Stimulated activated CD4-positive, alpha-beta T cell treated with anti-CD3 and anti-CD28 coated beads, Interleukin-1b, Interleukin-23, amount 100 ng/mL, for 24 hours (primary cell): Measurements from ENCODE around the gene PRMT5.

Experiments
- DNase-seq, 4 experiments: peaks; one replicate each; pipeline ENCODE4 v3.0.0-alpha.2; 2020; ENCODE audit warnings: low read depth in 4 of 4, low spot score in 1 of 4

PRMT5 gene

GRCh38 chr14:22898302-22899090 is 30.7 kb downstream of the PRMT5 start:
- DNase-seq, result no peak

DNA sequence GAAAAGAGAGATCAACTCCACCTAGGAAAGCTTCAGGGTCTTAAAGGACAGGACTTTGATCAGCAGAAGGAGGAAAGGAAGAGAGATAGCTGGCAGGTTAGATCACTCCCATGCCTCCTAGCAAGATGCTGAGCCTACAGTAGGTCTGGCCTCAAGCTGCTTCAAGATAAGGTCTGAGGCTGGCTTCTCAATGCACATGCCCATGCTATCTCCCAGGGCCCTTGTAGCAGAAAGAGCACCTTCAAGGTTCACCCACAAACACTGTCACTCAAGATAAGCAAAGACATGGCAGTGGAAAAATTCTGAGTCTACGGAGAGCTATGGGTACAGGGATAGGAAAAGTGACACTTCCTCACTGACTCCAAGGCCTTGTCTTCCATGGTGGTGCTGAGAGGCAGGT is 31.8 kb downstream of the PRMT5 start:
- no peak for DNase-seq

GRCh38 chr14:22896760-22897159 is 32.4 kb downstream of the PRMT5 start:
- no peak for DNase-seq

- DNase-seq, result no peak
Measured at GRCh38 chr14:22896356-22896755, 32.8 kb downstream of the PRMT5 start.

- DNase-seq, result no peak
Measured at GRCh38 chr14:22895402-22895801, 33.8 kb downstream of the PRMT5 start.

DNA sequence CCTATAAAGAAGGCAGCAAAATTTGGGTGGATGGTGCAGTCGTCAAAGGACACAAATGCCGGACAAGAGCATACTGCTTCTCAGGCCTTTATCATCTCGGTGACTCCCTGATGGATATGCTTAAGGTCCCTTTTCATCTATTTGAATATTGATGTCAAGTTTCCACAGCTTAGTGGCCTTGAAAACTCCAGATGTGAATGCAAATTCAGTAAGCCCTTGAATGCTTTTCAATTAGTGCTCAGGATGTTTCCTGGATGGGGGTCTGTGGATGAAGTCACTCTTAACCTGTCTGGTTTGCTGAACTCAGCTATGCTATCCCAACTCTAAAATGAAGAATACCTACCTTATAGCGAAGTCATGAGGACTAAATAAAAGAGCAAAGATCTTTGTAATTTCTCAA is 35.5 kb downstream of the PRMT5 start:
- no peak for DNase-seq

DNA sequence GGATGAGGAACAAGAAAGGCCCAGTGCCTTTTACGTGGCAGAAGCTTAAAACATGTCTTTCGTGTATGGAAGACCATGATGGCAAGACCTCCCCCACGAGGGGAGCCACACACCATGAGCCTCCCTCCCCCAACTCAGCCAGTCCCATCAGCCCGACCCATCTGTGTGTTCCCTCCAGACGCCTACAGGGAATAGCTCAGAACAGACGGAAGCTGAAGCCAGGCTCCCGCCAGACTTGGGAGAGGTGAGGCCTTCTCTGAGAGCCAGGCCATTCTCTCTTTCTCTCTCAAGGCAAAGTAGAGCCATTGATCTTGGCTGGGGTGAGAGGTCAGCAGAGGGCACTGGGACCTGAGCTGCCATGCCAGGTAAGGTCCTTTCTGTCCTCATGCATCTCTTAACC is 36.7 kb downstream of the PRMT5 start:
- DNase-seq, result no peak

DNA sequence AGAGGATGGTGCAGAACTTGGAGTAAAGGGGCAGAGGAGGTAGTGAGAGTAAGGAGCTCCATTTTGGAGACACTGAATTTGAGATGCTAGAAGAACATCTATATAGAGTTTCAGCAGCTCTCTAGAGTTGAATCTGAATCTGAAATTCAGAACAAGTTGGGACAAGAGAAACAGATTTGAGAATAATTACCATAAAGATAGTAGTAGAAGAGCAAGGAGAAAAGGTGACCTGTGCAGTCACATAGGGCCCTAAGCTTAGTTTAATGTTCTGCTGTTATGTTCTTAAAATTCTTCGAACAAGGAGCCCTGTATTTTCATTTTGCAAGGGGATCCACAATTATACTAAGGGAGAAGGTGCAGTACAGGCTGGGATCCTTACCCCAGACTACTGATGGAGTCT is 38.8 kb downstream of the PRMT5 start:
- DNase-seq, result no peak

GRCh38 chr14:22888662-22889061 is 40.5 kb downstream of the PRMT5 start:
- DNase-seq, result no peak

DNA sequence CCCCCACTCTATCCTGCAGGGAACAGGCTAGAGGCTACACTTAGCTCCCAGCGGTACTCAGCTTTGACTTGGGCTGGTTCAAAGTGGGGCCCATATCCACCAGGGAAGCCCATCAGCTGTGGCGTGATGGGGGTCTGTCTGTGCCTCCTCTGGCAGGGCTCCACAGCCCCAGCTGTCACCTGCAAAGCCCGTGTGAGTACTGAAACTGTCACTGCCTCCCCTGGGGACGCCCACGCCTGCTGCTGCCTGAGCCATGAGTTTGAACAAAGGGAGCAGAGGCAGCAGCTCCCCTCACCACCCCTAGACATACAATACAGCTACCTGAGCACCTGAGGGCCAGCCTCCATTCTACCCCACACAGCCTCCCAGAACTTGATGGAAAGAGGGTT is 41.2 kb downstream of the PRMT5 start:
- DNase-seq, result peak in 2 of 4 experiments; percentile 24 to 51

- DNase-seq, result no peak
Measured at GRCh38 chr14:22887260-22887989, 41.8 kb downstream of the PRMT5 start.

DNA sequence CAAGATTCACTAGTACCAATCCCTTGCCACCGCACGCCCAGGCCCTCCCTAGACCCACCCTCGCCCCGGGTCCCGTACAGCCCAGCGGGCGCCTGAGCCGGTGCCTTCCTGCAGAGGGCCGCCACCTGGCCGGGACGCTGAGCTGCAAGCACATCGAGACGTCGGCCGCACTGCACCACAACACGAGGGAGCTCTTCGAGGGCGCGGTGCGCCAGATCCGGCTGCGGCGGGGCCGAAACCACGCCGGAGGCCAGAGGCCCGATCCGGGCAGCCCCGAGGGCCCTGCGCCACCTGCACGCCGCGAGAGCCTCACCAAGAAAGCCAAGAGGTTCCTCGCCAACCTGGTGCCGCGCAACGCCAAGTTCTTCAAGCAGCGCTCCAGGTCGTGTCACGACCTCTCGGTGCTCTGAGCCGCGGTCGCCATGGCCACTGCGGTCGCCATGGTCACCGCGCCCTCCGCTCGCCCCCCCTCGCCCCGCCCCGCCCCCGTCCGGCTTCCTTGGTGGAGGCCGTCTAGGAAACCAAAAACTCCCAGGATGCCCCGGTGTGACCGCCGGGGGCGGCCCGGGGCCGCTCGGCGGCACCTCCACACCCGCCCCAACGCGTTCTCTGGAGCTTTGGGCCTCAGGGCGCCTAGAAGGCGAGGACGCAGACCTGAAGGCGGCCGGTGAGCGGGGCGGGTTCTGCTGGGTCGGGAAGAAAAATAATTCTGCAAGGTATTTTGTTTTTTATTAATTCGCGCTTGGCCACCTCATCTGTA is 42.5 kb downstream of the PRMT5 start:
- peak in 3 of 4 experiments; percentile 13 to 59 (median 49) for DNase-seq

GRCh38 chr14:22885975-22886374 is 43.2 kb downstream of the PRMT5 start:
- DNase-seq, result no peak

- DNase-seq, result no peak
Measured at GRCh38 chr14:22884738-22885523, 44.2 kb downstream of the PRMT5 start.

DNA sequence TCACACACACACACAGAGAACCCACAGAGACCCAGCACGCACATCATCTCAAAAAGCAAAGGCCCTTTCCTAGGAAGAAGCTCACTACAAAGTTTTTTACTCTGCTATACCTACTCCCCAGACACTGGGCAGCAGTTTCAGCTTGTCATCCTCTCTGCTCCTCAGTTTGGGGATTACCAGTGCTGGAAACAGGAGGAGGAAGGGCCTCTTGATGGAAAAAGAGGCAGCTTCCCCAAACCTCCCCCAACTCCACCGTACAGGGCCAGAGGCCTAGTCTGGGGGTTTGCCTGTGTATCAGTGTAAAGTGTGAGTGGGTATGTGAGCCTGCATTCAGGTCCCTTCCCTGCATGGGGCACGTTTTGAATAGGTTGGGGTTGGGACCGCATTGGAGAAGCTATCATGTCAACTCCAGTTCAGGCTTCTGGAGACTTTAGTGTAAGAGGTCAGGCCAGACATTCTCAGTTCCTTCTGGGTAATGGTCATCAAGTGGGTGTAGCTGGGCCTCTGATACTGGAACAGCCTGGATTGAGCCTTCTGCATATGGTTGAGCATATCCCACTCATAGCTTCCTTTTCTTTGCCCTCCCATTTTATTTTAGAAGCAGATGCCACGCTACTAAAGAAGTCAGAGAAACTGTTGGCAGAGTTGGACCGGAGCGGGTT is 45.0 kb downstream of the PRMT5 start:
- DNase-seq, result no peak

- DNase-seq, result no peak
Measured at GRCh38 chr14:22883173-22883976, 45.8 kb downstream of the PRMT5 start, which contains the start of gene REM2. Gene REM2, plus strand, starts transcription at chr14:22883222. Its CDS starts 66 bp downstream, at chr14:22883288.

DNA sequence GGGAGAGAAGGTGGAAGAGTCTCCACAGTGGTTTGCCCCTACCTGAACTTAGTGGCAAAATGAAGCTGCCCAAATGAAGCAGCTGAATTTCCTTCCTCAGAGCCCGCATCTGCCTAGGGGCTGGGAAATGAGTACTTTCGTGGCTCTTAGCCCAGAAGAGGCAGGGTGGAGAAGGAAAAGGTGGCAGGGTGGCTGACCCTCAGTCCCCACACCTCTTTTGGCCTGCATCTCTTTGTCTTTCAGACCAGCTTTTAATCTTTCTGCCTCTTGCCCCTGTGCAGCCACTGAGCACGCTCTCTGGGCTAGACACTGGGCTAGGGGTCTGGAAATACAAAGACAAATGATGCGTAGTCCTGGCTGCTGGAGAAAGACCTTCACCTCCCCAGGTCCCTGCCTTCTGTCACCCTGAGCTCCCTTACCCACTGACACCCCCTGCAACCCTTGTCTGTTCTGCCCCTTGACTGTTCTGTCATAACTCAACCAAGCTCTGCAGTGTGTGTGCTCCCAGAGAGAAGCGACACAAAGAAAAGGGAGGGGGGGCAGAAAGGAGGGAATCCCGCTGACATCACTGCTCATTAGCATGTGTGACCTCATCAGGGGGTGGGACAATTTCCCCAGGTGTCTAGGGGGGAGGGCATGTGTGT is 46.5 kb downstream of the PRMT5 start:
- no peak for DNase-seq

DNA sequence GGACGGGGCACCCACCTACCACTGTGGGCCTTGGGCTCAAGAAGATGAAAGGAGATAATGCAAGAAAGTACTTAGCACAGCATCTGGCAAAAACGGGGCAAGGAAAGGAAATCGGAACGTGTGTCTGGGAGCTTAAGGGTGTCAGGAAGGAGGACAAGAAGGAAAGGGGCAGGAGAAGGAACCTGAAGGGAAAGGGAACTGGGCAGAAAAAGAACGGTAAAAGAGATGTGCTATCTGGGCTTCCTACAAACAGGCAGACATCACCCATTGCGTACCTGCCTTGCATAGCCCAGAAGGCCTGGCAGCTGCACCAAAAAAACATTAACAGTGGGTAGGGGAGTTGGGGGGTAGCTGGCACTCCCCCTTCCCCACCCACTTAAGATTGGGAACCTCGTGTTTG is 47.1 kb downstream of the PRMT5 start:
- DNase-seq, result no peak
